WI38 (cell line): ENCODE results near the gene SMIM32.

Source experiments
- H3K4me3 ChIP-seq: 2 replicates; pipeline ENCODE4 v1.5.1; 2011; ENCODE audit warnings: low read depth, mild to moderate bottlenecking, control low read depth, low read length
- CTCF ChIP-seq: IDR thresholded peaks from 2 replicates; pipeline ENCODE4 v1.5.1; 2012; ENCODE audit warnings: low read depth, mild to moderate bottlenecking, control low read depth, low read length

SMIM32 gene

GRCh38 chr5:136159457-136159856, 33.5 kb downstream of the SMIM32 start:
- H3K4me3 ChIP-seq, result no peak overlapping the region
- TF ChIP-seq CTCF, result no peak

- no peak overlapping the region for H3K4me3 ChIP-seq
- TF ChIP-seq CTCF, result no peak
These were observed 35.4 kb downstream of the SMIM32 start for GRCh38 chr5:136157514-136157913.

- TF ChIP-seq CTCF, result no peak
- no peak overlapping the region for H3K4me3 ChIP-seq
These were observed 37.2 kb downstream of the SMIM32 start for GRCh38 chr5:136155761-136156160.

GRCh38 chr5:136155078-136155477, 37.9 kb downstream of the SMIM32 start:
- no peak for TF ChIP-seq CTCF
- no peak overlapping the region for H3K4me3 ChIP-seq

- no peak for TF ChIP-seq CTCF
- no peak overlapping the region for H3K4me3 ChIP-seq
These were observed 39.3 kb downstream of the SMIM32 start for GRCh38 chr5:136153581-136154236.

- no peak for TF ChIP-seq CTCF
These were observed 43.1 kb downstream of the SMIM32 start for GRCh38 chr5:136149891-136150290.

GRCh38 chr5:136147632-136148031, 45.3 kb downstream of the SMIM32 start:
- TF ChIP-seq CTCF, result no peak
- H3K4me3 ChIP-seq, result no peak overlapping the region

More at GRCh38 chr5:136149891-136150290, 43.1 kb downstream of the SMIM32 start:
- H3K4me3 ChIP-seq, result no peak overlapping the region
